GM18861 (cell line): ENCODE results near the gene TIMP3.
"Not testable (repeated sequence)": the region's sequence is repeated elsewhere in the genome, so short reads cannot be mapped to it uniquely, and the experiment has no call there.

Source experiments
- ATAC-seq: cut with Tn5 transposase; IDR thresholded peaks from one replicate; pipeline ENCODE4 v1.9.1; 2021; ENCODE audit not compliant: unreplicated experiment

TIMP3 gene

DNA sequence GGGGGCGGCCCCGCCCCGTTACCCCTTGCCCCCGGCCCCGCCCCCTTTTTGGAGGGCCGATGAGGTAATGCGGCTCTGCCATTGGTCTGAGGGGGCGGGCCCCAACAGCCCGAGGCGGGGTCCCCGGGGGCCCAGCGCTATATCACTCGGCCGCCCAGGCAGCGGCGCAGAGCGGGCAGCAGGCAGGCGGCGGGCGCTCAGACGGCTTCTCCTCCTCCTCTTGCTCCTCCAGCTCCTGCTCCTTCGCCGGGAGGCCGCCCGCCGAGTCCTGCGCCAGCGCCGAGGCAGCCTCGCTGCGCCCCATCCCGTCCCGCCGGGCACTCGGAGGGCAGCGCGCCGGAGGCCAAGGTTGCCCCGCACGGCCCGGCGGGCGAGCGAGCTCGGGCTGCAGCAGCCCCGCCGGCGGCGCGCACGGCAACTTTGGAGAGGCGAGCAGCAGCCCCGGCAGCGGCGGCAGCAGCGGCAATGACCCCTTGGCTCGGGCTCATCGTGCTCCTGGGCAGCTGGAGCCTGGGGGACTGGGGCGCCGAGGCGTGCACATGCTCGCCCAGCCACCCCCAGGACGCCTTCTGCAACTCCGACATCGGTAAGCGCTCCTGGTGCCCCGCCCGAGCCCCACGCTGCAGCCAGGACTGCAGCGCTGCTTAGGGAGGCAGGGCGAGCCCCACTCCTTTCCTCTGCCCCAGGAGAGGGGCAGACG lies at the start of gene TIMP3:
TIMP3 (plus strand) TSS at position 169 of the 700 bp plus-strand sequence; CDS start at position 466, 297 bp downstream.
- no peak for ATAC-seq

DNA sequence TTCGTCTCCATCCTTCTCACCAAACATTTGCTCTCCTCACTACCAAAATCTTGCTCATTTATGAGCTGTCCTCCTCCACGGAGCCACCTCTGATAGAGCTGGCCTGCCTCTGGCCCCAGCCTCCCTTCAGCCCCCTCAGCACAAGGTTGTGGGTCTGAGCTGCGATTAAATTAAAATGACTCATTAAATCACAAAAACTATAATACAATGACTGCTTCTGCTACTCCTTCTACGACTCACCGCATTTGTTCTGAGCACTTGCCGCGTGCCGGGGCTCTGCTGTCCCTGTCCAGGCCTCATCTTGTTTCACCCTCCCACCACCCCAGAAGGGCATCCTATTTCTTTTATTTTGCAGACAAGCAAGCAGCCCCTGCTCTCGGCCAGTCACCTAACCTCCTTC lies 49.2 kb upstream of the TIMP3 start:
- no peak for ATAC-seq

DNA sequence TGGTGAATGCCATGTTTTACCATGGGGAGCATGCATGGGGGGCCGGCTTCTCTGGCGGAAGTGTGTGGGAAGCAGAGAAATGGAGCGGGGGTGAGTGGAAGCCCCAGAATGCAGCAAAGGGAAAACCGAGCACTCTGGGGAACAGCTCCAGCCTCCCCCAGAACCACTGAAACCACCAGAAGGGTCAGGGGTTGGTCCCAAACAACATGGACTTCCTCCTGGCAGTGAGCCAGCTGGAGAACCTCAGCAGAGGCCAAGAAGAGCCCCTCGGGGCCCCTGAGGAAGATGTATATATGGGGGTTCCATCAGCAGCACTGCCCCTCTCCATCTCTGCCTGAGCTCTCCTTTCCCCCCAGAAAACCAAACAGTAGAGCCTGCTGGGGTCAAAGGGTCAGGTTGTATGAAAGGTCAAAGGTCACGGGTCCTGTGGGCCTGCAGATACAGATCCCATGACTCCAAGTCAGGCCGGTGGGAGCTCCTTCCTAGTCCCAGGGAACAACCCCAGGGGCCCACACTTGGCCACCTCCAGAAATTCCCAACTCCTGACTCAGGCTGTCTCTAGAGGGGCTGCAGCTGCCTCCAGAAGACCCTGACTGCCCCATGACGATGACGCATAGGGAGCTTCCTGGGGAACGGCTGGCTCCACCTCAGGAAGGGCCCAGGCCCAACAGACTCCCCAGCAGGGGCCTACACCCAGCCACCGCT lies 48.5 kb upstream of the TIMP3 start:
- ATAC-seq: no peak

DNA sequence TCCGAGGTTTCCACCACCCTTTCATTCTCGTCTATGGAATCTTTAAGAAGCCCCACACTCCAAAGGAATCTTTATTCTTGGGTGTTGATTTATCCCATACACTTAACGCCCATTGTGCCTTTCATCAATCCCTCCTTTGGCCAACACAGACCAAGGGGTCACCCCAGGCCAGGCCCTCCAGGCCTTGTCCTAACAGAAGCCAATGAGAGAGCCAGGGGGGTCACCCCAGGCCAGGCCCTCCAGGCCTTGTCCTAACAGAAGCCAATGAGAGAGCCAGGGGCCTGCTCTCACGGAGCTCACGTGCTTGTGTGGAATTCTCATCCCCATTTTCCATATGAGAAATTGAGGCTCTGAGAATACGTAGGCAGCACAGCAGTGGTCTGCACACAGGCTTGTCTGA lies 47.9 kb upstream of the TIMP3 start:
- no peak for ATAC-seq

DNA sequence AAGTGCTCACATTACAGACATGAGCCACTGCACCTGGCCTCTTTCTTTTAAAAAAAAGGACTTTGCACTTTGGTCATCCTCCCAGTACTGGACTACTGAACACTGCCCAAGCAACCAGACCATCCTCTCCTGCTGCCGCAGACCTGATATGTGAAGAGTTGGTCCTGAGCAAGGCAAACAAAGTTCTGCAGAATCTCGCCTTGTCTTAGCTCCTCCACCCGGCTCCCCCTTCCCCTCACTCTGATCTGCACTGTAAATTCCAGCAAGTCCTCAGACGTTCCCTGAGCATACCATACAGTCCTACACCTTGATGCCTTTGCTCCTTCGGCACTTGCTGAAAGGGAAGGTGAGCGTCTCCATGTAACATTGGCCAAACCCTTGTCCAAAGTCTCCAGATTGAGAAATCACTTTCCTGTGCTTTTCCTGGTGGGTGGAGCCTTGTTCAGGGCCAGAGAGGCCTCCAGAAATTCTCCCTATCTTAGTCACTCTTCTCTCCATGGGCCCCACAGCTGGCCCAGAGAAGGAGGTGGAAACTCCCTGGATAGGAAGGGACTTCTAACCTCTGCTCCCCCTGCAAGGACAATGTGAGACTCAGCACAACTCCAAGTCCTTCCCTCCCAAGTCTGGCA lies 47.0 kb upstream of the TIMP3 start:
- ATAC-seq: no peak

DNA sequence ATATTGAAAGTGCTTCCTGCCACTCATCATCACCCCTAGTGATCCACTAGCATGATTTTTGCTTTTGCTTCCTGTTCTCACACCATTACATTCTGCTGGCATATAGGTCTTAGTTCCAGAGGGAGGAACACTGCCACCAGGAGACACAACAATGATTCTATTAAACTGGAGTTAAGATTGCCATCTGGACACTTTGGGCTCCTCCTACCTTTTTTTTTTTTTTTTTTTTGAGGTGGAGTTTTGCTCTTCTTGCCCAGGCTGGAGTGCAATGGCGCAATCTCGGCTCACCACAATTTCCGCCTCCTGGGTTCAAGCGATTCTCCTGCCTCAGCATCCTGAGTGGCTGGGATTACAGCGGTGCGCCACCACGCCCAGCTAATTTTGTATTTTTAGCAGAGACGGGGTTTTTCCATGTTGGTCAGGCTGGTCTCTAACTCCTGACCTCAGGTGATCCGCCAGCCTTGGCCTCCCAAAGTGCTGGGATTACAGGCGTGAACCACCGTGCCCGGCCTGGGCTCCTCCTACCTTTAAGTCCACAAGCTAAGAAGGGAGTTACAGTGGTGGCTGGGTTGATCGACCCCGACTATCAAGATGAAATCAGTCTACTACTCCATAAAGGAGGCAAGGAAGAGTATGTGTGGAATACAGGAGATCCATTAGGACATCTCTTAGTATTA lies 44.3 kb upstream of the TIMP3 start:
- ATAC-seq: not testable (repeated sequence)

DNA sequence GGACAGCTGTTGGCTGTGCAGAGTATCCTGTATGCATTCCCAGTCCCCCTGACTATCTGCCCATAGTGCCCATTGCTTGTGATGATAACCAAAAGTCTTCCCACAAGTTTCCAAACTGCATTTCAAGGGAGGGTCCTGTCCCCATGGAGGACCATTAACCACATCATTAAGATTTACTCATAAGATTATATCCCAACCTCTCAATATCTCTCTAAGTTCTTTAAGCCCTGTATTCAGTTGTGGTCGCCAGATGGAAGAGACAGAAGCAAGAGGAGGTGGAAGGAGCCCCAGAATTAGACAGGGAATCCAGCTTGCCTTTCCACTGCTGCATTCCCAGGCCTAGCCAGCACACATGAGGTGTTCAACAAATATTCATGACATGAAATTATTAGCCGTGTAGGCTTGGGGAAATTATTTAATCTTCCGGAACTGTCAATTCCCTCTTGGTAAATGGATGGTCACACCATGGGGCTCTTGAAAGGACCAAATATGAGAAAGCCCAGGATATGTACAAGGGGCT lies 42.6 kb upstream of the TIMP3 start:
- ATAC-seq: no peak

DNA sequence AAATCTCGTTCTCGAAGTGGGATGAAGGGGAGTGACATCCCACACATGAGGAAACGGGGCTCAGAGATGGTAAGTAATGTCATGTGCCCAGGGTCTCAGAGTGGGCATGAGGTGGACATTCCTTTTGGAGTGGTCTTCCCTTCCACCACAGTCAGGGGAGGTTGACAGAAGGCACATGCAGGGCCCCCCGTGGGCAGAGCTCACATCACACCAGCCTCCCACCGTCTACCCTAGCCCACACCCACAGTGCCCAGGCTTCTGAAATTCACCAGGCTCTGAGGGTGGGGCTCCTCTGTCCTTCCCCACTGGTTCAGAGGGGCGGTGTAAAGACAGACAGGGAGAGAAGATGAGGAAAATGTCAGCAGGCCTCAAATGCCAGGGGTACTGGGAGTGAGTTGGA lies 41.1 kb upstream of the TIMP3 start:
- ATAC-seq: no peak

DNA sequence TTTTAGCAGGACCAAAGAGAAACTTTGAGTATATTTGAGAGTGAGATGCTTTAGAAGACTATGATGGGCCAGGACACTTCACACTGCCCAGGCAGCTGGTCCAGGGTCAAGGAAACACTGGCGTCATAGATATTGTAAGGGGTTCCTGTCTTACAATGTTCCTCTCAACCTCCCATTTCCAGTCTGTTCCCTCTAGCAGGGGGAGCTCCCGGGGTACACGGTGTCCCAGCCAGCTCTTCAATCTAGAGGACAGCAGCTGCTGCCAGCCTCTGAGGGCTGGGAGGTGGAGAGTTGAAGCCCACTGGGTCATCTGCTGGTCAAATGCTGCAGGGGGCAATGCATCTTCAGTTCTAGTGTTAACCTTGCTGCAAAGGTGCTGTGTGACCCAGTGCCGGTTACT lies 40.7 kb upstream of the TIMP3 start:
- no peak for ATAC-seq

DNA sequence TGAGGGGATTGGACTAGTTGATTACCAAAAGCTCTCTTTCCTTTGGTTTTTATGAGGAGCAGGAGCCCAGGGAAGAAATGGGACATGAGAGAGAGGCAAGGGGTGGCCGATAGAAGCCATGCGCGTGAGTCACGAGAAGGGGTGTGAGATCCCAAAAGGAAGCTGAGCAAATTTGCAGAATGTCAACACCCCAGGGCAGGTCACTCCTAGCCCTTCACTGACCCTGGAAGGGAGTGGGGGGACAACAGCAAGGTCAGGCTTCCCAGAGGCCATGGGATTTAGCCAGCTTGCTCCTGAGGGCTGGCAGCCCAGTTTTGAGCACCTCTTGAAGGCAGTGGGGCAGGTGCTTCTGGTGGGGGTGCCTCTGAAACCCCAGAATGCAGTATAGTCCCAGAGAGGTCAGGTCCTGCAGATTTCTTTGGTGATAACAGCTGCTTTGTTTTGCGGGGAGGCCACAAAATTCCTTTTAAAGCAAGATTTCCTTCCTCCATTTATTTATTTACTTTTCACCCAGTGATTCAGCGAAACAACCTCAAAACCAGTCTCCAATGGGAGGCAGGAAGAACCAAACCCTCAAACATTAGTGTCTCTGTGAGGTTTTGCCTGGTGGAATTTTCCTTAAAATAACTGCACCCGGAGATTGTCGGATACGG lies 40.1 kb upstream of the TIMP3 start:
- ATAC-seq: no peak

DNA sequence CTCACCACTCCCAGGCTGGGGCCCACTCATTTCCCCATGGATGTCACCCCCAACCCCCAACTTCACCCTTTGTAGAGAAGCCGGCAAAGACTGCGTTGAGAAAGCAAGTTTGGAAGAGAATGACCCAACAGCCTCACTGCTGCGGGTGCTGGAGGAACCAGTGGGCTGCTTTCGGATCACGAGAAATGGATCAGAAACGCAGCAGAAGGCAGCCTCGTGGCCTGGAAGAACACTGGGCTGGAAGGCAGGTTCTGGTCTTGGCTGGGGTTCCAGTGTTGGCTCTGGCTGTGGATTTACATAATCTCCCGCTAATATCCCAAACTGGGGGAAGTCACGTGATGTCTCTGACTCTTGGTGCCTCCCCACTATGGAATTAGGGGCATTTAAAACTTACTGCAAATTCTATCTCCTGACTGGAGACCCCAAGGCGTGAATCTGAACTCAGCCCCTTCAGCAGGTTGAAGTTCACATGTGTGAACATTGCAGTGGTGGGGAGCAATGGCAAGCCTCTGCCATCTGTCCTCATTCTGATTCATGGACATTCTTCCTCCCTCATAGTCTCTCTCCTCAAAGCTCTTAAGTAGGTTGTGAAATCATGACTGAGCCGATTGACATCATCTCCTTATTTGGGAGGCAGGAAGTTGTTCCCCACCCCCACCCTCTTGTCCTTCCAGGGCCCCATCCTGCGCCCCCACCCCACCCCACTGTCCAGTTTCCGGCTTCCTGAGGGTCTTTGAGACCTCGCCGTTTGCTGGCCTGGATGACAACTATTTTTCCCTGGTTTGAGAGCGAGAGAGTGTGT lies 37.0 kb upstream of the TIMP3 start:
- no peak for ATAC-seq

DNA sequence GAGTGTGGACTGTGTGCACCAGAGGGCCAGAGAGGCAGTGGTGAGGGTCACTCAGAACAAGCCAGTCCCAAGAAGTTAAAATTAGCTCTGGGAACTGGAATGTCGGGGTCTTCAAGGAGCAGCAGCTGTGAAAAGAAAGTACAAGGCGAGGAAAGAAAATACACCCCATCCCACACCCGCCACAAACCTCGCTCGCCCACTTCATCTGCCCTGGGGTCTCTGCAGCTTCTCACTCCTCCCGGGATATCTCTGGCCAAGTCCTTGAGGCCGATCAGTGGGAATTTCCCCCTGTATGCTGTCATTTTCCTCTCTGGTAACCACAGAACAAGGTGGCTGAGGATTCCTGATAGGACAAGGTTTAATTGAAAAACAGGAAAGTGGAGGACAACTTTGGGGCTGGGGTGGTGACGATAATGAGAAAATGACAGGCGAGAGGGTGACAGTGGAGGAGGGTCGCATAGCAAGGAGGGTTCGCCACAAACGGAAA lies 36.3 kb upstream of the TIMP3 start:
- no peak for ATAC-seq

DNA sequence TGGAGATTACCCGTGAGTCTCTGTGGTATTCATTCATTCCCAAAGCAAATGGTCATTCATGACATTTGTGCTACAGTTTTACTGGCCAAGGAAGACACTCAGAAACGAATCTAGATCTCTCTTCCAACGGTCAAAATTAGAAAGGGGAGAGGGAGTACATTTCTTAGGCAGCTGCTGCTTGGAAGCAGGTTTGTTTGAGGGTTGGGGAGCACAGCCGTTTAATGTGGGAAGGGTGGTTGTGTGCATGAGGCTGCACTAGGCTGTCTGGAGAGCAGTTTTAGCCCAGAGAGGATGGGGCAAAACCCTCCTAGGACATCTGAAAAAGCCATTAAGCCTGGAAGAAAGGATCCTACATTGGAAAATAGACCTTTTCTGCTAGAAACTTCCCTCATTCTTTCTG lies 29.7 kb upstream of the TIMP3 start:
- no peak for ATAC-seq

DNA sequence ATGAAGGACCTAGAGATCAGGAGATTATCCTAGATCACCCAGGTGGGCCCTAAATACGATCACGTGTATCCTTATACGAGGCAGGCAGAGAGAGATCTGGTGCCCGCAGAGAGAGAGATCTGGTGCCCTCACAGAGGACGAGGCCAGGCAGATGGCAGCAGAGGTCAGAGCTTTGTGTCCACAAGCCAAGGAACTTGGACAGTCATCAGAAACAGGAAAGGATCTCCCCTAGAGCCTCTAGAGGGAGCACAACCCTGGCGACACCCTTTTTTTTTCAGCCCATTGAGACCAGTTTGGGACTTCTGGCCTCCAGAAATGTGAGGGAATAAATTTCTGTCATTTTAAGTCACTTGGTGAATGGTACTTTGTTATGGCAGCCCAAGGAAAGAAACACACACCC lies 25.5 kb upstream of the TIMP3 start:
- ATAC-seq: no peak

DNA sequence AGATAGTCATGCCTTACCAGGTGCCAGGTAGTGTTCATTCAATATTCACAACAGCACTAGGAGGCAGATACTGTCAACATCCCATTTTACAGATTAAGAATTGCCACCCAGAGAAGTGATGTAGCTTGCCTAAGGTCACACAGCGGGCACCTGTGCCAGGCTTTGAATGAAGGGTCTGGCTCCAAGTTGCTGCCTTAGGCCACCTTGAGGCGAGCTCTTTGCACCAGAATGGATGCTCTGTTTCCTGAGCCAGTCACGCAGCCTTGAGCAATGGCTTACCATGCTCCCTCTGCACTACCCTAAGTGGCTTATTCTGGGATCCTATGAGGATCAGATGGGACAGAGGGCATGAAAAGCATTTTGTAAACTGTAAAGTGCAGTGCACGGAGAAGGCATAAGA lies 25.1 kb upstream of the TIMP3 start:
- ATAC-seq: no peak

DNA sequence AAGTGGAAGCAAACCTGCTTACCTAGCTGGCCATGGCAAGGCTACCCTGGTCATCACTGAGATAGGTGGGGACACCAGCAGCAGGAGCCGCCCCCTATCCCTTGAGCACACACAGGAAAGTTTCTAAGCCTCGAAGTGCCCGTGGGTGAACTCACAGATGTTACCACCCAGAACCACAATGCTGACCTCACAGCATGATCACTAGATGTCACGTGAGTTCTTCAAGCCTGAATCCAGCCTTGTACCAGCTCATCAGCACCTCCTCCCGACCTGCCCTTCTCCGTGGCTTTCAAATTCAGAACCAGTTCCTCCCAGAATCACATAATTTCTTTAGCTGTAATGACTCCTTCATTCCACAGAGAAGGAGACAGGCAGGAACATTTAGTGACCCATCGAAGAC lies 24.7 kb upstream of the TIMP3 start:
- ATAC-seq: no peak

DNA sequence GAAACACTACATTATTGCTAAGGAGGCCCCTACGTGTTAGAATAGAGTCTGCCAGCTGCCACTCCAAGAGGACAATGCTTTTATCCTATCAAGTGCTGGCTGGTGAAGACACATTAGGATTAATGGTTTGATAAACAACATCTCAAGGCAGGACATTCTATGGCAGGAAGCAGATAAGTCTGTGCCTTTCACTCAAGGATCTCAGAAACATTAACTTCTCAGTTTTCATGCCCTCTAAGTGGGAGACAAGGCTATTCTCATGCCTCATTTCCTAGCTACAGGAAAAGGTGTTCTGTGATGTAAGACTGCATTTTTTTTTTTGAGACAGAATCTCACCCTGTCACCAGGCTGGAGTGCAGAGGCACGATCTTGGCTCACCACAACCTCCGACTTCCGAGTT lies 23.5 kb upstream of the TIMP3 start:
- ATAC-seq: no peak

DNA sequence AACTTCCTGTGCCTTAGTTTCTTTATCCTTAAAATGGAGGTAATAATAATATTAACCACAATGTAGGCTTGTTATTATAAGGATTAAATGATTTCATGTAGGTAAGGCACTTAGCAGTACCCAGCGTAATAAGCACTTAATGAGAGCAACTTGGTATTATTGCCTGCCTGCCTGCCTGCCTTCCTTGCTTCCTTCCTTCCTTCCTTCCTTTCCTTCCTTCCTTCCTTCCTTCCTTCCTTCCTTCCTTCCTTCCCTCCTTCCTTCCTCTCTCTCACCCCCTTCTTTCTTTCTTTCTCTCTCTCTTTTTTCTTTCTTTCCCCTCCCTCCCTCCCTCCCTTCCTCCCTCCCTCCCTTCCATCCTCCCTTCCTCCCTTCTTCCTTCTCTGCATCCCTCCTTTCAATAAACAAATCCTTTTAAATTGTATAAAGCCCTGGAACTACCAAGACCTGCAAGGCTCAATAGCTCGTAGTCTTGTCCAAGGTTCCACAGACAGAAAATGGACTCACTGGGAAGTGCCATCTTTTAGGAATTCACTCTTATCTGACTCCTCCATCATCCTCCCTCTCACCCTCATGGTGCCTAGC lies 20.7 kb upstream of the TIMP3 start:
- ATAC-seq: no peak

DNA sequence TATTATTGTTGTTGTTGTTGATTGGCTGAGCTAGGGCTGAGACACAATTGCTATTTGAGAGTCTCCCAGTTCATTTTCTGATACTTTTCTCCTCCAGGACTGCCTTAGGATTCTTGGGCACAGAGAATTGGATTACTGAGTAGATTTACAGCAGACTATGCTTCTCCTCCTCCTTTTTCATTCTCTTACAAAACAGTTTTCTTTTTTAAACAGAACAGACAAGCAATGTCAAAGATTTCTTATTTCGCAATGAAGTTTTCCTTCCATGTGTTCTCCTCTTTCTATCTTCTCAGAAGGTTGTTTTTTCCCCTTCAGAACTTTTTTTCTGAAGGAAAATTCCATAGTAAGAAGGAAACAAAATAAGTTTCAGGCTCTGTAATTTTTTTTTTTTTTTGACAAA lies 19.8 kb upstream of the TIMP3 start:
- no peak for ATAC-seq
